Astrocyte (in vitro differentiated cells and primary cell): ENCODE results near the gene OR13J1. TPM values are rescaled to one million over a fixed set of nuclear protein-coding genes. Genes with fewer than 3 reads are reported as not detected.
A peak's percentile ranks its signal among the peaks of the same experiment; 100 is the strongest.
"Not testable (repeated sequence)": the region's sequence is repeated elsewhere in the genome, so short reads cannot be mapped to it uniquely, and the experiment has no call there.

Experiments
- DNase-seq: peaks from one replicate; pipeline ENCODE4 v3.0.0-alpha.2; 2010; ENCODE audit warnings: low read depth
- FAIRE-seq: peaks from 2 replicates; lab custom pipeline; 2011; peaks lifted over from hg19 to GRCh38; lab: Jason Lieb, UNC
- H2AFZ ChIP-seq: 2 replicates; pipeline ENCODE4 v1.6.0; 2012; ENCODE audit warnings: low read depth, low read length, inconsistent platforms
- H3K27ac ChIP-seq: 2 replicates; pipeline ENCODE4 v1.5.1; 2011; ENCODE audit warnings: low read depth, low read length, inconsistent platforms
- H3K27me3 ChIP-seq: 2 replicates; pipeline ENCODE4 v1.6.0; 2011; ENCODE audit warnings: low read length, inconsistent platforms; ENCODE audit not compliant: insufficient read depth
- H3K36me3 ChIP-seq: 2 replicates; pipeline ENCODE4 v1.5.1; 2011; ENCODE audit warnings: low read length, inconsistent platforms; ENCODE audit not compliant: insufficient read depth
- H3K4me1 ChIP-seq: 2 replicates; pipeline ENCODE4 v1.5.1; 2011; ENCODE audit warnings: low read length, inconsistent platforms; ENCODE audit not compliant: insufficient read depth
- H3K4me2 ChIP-seq: 2 replicates; pipeline ENCODE4 v1.6.0; 2012; ENCODE audit warnings: low read length, inconsistent platforms
- H3K4me3 ChIP-seq: 2 replicates; pipeline ENCODE4 v1.5.1; 2011; ENCODE audit warnings: low read depth, mild to moderate bottlenecking, low read length, inconsistent platforms; ENCODE audit not compliant: insufficient read depth
- H3K79me2 ChIP-seq: 2 replicates; pipeline ENCODE4 v1.6.0; 2012; ENCODE audit warnings: mild to moderate bottlenecking, low read length, inconsistent platforms; ENCODE audit not compliant: insufficient read depth
- H3K9ac ChIP-seq: 2 replicates; pipeline ENCODE4 v1.6.0; 2012; ENCODE audit warnings: mild to moderate bottlenecking, low read length, inconsistent platforms
- H3K9me3 ChIP-seq: 2 replicates; pipeline ENCODE4 v1.5.1; 2012; ENCODE audit warnings: low read depth, mild to moderate bottlenecking, low read length, inconsistent platforms; ENCODE audit not compliant: insufficient read depth
- H4K20me1 ChIP-seq: 2 replicates; pipeline ENCODE4 v1.6.0; 2012; ENCODE audit warnings: low read length, inconsistent platforms; ENCODE audit not compliant: insufficient read depth
- H3K27ac Mint-ChIP-seq: one replicate; pipeline ENCODE4 v1.8.0; 2021; ENCODE audit warnings: mild to moderate bottlenecking, mixed read lengths; ENCODE audit not compliant: unreplicated experiment
- H3K27me3 Mint-ChIP-seq: one replicate; pipeline ENCODE4 v1.8.0; 2021; ENCODE audit warnings: low read depth, mixed read lengths; ENCODE audit not compliant: unreplicated experiment
- H3K36me3 Mint-ChIP-seq: one replicate; pipeline ENCODE4 v1.8.0; 2021; ENCODE audit warnings: low read depth, mixed read lengths; ENCODE audit not compliant: unreplicated experiment
- H3K4me1 Mint-ChIP-seq: one replicate; pipeline ENCODE4 v1.8.0; 2021; ENCODE audit warnings: low read depth, mixed read lengths; ENCODE audit not compliant: unreplicated experiment
- H3K4me3 Mint-ChIP-seq: one replicate; pipeline ENCODE4 v1.8.0; 2021; ENCODE audit warnings: mild to moderate bottlenecking, moderate library complexity, mixed read lengths; ENCODE audit not compliant: unreplicated experiment
- H3K9me3 Mint-ChIP-seq: one replicate; pipeline ENCODE4 v1.8.0; 2021; ENCODE audit warnings: mild to moderate bottlenecking, mixed read lengths; ENCODE audit not compliant: unreplicated experiment
- CTCF ChIP-seq: IDR thresholded peaks from 2 replicates; pipeline ENCODE4 v1.5.1; 2011; ENCODE audit warnings: low read depth, mild to moderate bottlenecking, inconsistent platforms, low read length, moderate library complexity; ENCODE audit not compliant: insufficient read depth
- EZH2 ChIP-seq: IDR thresholded peaks from 2 replicates; pipeline ENCODE4 v1.6.1; 2012; ENCODE audit warnings: mild to moderate bottlenecking, low read length, inconsistent platforms; ENCODE audit not compliant: insufficient read depth
- total RNA-seq: library from RNA; stranded (reverse); gene quantifications from 2 replicates; pipeline ENCODE4 v1.2.1, GENCODE V29; 2021

OR13J1 gene
- total RNA-seq, 1 donor from 2014 or later: not detected

GRCh38 chr9:35914301-35914807 is 44.2 kb upstream of the OR13J1 start:
- H3K4me1 Mint-ChIP-seq: peaks cover 9% of the 10 kb centered on the region
- no peaks in the 10 kb centered on the region for H3K36me3 Mint-ChIP-seq
- H3K9me3 Mint-ChIP-seq: no peaks in the 10 kb centered on the region
- H3K9ac ChIP-seq: peak overlapping the region; percentile 1
- DNase-seq (no peak), FAIRE-seq (peak; percentile 99)
- no peaks in the 10 kb centered on the region for H4K20me1 ChIP-seq
- H3K27me3 Mint-ChIP-seq: no peaks in the 10 kb centered on the region
- H3K4me3 Mint-ChIP-seq: no peak overlapping the region
- peak overlapping the region; percentile 58 for H2AFZ ChIP-seq
- no peak overlapping the region for H3K27ac Mint-ChIP-seq
- no peaks in the 10 kb centered on the region for H3K27me3 ChIP-seq
- no peak overlapping the region for H3K27ac ChIP-seq
- no peaks in the 10 kb centered on the region for H3K79me2 ChIP-seq
- TF ChIP-seq EZH2 (no peak), CTCF (no peak)
- H3K4me3 ChIP-seq: no peak overlapping the region
- H3K4me2 ChIP-seq: no peak overlapping the region
- no peaks in the 10 kb centered on the region for H3K36me3 ChIP-seq
- no peaks in the 10 kb centered on the region for H3K9me3 ChIP-seq
- peaks cover 8% of the 10 kb centered on the region for H3K4me1 ChIP-seq

- H3K9ac ChIP-seq, H3K4me3 ChIP-seq, H3K36me3 ChIP-seq, H3K9me3 ChIP-seq, H4K20me1 ChIP-seq, DNase-seq, H3K4me2 ChIP-seq, H3K27me3 ChIP-seq, H3K79me2 ChIP-seq, H3K27me3 Mint-ChIP-seq, H3K27ac ChIP-seq, FAIRE-seq, H3K36me3 Mint-ChIP-seq, H3K27ac Mint-ChIP-seq, H3K9me3 Mint-ChIP-seq, H3K4me3 Mint-ChIP-seq: not testable (repeated sequence)
- peak overlapping the region; percentile 15 for H2AFZ ChIP-seq
- peaks cover 17% of the 10 kb centered on the region for H3K4me1 ChIP-seq
- peaks cover 18% of the 10 kb centered on the region for H3K4me1 Mint-ChIP-seq
Observed at GRCh38 chr9:35913429-35913828, 43.2 kb upstream of the OR13J1 start.

GRCh38 chr9:35912791-35913400 is 42.7 kb upstream of the OR13J1 start:
- Mint-ChIP-seq H3K4me1 (peaks cover 24% of the 10 kb centered on the region), H3K9me3 (no peaks in the 10 kb centered on the region), H3K36me3 (no peaks in the 10 kb centered on the region), H3K27me3 (no peaks in the 10 kb centered on the region), H3K27ac (no peak overlapping the region), H3K4me3 (no peak overlapping the region)
- DNase-seq (no peak), FAIRE-seq (no peak)
- H3K27me3 ChIP-seq: no peaks in the 10 kb centered on the region
- H3K4me3 ChIP-seq: no peak overlapping the region
- no peaks in the 10 kb centered on the region for H3K36me3 ChIP-seq
- TF ChIP-seq EZH2 (no peak), CTCF (no peak)
- no peaks in the 10 kb centered on the region for H3K79me2 ChIP-seq
- no peak overlapping the region for H3K4me2 ChIP-seq
- no peak overlapping the region for H3K27ac ChIP-seq
- no peaks in the 10 kb centered on the region for H4K20me1 ChIP-seq
- no peaks in the 10 kb centered on the region for H3K9me3 ChIP-seq
- peaks cover 22% of the 10 kb centered on the region for H3K4me1 ChIP-seq
- H2AFZ ChIP-seq: peak overlapping the region; percentile 15
- H3K9ac ChIP-seq: no peak overlapping the region
